Esophagus muscularis mucosa (tissue), 4 donors: ENCODE results near the gene MOB3B.

Experiments used
- EP300 ChIP-seq: sonication (generic); formaldehyde crosslinking; IDR thresholded peaks from one replicate; pipeline ENCODE4 v1.6.1; 2017; ENCODE audit warnings: antibody characterized with exemption
- POLR2A ChIP-seq: fragments of 450-650 bp; IDR thresholded peaks from one replicate; pipeline ENCODE4 v1.6.1; 2017; ENCODE audit warnings: antibody characterized with exemption, moderate library complexity, mild to moderate bottlenecking, low read depth
- POLR2AphosphoS5 ChIP-seq, 2 donors: sonication (generic); formaldehyde crosslinking; IDR thresholded peaks; one replicate each; pipeline ENCODE4 v1.6.1; 2017; ENCODE audit warnings: antibody characterized with exemption in 2 of 2
- TF ChIP-seq, protein P1 (sequence below), 3 experiments: fragments of 200-600 bp in 2 of 3; fragments of 450-650 bp in 1 of 3; sonication (generic) in 2 of 3; IDR thresholded peaks; one replicate each; pipeline ENCODE4 v1.5.1; 2017 to 2019; ENCODE audit warnings: antibody characterized with exemption in 3 of 3, mild to moderate bottlenecking in 2 of 3, moderate library complexity in 1 of 3

DNA sequence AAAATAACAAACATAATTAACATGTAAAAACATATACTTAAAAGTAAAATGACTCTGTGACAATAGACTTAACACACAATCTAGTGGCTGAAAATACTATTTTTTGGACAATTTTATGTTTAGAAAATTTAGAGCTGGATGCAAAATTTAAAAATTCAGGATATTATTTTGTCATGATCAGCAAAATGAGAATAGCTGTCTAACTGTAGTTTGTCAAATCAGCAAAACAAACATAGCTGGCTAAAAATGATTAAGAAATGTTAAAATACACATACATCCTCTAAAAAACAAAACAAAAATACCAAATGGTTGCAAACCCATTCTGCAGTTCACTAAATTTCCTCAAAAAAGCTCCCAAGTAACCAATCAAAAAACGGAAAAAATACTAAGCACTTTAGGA, 25.1 kb upstream of the MOB3B start:
- TF ChIP-seq POLR2AphosphoS5 (IDR thresholded peaks at IDR 0.05) (no peak), POLR2A (no peak), EP300 (no peak)
- TF ChIP-seq, protein P1, sequence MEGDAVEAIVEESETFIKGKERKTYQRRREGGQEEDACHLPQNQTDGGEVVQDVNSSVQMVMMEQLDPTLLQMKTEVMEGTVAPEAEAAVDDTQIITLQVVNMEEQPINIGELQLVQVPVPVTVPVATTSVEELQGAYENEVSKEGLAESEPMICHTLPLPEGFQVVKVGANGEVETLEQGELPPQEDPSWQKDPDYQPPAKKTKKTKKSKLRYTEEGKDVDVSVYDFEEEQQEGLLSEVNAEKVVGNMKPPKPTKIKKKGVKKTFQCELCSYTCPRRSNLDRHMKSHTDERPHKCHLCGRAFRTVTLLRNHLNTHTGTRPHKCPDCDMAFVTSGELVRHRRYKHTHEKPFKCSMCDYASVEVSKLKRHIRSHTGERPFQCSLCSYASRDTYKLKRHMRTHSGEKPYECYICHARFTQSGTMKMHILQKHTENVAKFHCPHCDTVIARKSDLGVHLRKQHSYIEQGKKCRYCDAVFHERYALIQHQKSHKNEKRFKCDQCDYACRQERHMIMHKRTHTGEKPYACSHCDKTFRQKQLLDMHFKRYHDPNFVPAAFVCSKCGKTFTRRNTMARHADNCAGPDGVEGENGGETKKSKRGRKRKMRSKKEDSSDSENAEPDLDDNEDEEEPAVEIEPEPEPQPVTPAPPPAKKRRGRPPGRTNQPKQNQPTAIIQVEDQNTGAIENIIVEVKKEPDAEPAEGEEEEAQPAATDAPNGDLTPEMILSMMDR (IDR thresholded peaks at IDR 0.05): no peak
